GM18499 (cell line): Measurements from ENCODE around the gene ITGB1BP2.
"Not testable (repeated sequence)": the region's sequence is repeated elsewhere in the genome, so short reads cannot be mapped to it uniquely, and the experiment has no call there.

Source experiments
- ATAC-seq: cut with Tn5 transposase; IDR thresholded peaks from one replicate; pipeline ENCODE4 v1.9.1; 2021; ENCODE audit warnings: moderate number of reproducible peaks; ENCODE audit not compliant: insufficient read depth, unreplicated experiment

Gene ITGB1BP2

DNA sequence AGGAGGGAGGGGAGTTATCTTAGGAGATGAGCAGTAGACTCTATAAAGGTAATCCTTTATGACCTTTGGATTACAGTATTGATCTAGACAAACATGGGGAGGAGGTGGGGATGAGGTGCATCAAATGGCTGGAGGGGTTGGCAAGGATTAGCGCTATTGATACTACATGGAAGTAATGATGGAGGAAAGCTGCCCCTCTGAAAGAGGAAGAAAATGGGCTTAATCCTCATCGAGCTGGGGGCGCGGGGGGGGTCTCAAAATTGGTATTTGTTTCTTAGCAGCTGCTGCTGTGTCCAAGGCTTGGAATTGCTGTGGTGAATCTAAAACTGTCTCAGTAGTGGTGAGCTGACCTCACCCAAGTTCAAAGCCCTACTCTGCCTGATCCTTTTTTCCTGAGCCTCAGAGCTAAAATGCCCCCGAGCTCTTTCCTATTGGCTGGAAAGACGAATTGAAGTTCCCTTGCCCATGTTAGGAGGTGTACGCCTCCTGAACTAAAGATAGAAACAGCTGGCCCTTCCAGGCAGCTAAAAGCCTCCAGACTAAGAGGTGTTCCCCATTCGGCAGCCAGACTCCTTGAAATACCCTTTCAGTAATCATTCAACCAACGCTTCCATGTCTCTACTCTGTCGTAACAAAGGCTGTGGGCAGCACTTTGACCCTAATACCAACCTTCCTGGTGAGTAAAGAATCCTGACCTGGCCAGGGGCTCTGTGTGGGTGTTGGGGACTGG, at the start of gene ITGB1BP2:
Gene ITGB1BP2 (plus strand): TSS at position 556 of the 730 bp plus-strand sequence. CDS start 57 bp downstream, at position 613.
- ATAC-seq = no peak

DNA sequence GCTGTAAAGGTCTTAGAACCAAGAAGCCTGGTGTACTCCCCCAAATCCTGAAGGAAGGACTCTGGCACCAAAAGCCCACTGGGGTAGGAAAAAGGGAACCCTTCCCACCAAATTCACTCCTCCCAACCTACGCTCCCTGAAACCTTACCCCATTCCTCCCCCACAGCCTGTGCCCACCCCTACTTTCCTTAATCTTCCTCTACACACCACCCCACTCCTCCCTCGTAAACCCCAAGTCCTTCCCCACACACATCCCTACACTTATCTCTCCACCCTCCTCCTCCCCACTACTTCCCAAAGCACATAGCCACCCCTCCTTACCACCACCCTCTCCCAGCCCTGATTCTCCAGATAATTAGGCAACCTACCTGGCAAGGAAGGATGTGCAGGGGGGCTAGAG, 49.3 kb upstream of the ITGB1BP2 start:
- no peak for ATAC-seq

DNA sequence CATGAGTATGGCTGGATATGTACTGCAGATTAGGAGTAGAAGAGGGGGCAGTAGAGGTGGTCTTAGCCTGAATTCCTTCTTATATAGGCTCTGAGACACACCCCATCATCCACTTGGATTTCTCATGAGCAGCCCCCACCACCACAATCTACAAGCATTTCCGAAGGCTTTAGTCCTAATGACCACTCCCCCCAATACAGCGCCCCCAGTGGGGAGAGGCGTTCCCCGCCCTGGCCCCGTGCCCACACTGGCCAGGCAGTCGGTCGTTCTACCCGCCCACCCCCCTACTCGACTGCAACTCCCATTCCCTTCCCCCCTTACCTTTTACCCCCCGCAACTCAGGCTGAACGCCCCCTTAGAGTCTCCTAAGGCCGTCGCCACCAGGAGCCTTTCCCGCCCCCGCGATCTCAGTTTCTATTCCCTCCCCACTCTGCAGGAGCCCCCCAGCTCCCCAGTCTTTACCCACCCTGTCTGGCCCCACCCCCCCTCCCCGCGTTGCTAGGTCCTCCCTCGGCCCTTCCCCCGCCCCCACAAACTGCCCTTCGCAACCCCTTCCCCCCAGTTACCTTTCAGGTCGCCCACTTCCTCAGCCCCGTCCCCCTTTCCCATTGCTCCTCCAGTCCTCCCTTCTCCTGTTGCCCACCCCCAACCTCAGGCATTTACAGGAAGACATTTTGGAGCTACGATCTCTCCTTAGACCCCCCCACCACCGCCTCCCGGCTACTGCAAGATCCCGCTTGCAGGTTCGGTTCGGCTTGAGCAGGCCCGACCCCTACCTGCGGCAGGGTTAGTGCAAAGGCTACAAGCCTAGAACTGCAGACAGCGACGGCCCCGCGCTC, 48.1 kb upstream of the ITGB1BP2 start:
- no peak for ATAC-seq

DNA sequence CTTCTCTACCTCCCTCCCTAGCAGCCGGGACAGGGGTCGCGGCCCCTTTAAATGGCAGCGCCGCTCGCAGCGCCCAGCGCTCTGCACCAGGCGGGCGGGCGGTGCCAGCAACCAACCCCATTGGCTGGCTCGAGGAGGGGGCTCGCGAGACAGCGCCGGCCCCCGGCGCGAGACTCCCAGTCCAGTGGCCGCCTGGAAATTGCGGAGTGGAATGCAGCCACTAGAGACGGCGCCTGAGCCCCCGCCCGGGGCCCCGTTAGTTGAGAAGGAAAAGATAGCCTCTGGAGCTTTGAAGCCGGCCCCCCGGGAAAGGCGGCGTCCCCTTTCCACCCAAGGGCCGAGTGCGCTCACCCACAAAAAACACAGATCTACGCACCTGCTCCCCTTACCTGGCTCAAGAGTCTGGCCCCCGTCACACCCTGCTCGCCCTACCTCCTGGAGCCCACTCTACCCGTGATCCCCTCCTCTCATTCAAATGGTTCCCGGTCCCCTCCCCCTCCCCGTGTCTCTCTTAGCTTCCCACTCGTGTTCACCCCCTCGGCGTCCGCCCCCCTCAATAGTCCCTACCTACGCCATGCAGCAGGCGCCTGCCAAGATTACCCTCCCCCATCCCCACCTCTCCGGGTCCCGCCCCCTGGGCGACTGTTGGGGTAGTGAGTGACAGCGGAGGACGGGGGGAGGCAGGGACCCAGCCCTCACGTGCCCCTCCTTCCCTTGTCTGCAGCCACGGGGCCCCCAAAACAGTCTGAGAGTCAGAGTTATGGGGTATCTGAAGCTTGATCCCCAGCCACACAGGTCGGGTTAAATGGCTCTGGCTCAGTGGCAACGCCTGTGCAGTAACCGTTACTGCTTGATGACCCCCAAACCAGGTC, 47.2 kb upstream of the ITGB1BP2 start, which contains the start of gene ZMYM3:
Gene ZMYM3 (minus strand): TSS at position 49 of the 872 bp plus-strand sequence. CDS start 885 bp downstream, outside the sequence.
- ATAC-seq = no peak

DNA sequence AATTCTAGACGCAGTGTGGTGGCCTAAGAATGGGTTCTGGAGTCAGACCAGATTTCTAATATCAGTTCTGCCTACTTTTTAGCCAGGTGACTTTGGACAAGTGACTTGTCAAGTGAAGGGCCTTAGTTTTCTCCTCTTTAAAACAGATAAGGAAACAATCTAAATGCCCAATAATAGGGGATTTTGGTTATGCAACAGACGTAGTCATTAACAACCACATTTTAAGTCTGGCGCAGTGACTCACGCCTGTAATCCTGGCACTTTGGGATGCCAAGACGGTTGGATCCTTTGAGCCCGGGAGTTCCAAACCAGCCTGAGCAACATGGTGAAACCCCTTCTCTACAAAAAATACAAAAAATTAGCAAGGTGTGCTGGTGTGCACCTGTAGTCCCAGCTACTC, 45.5 kb upstream of the ITGB1BP2 start:
- no peak for ATAC-seq

DNA sequence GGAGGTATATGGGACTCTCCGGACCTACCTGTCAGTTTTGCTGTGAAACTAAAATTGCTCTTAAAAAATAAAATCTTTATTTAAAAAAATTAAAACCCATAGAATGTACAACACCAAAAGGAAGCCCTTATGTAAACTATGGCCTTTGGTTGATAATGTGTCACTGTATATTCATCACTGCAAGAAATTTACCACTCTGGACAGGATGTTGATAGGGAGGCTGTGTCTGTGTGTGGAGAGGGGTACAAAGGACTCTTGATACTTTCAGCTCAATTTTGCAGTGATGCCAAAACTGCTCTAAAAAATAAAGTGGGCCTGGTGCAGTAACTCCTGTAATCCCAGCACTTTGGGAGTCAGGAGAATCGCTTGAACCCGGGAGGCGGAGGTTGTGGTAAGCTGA, 44.7 kb upstream of the ITGB1BP2 start:
- no peak for ATAC-seq

DNA sequence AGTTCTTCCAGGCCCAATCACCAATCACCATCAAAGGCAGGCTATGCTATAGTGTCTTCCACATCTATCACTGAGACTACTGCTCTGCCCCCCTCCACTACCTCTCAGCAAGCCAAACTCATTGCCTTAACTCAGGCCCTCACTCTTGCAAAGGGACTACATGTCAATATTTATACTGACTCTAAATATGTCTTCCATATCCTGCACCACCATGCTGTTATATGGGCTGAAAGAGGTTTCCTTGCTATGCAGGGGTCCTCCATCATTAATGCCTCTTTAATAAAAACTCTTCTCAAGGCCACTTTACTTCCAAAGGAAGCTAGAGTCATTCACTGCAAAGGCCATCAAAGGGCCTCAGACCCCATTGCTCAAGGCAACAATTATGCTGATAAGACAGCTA, 32.9 kb upstream of the ITGB1BP2 start:
- ATAC-seq = not testable (repeated sequence)

DNA sequence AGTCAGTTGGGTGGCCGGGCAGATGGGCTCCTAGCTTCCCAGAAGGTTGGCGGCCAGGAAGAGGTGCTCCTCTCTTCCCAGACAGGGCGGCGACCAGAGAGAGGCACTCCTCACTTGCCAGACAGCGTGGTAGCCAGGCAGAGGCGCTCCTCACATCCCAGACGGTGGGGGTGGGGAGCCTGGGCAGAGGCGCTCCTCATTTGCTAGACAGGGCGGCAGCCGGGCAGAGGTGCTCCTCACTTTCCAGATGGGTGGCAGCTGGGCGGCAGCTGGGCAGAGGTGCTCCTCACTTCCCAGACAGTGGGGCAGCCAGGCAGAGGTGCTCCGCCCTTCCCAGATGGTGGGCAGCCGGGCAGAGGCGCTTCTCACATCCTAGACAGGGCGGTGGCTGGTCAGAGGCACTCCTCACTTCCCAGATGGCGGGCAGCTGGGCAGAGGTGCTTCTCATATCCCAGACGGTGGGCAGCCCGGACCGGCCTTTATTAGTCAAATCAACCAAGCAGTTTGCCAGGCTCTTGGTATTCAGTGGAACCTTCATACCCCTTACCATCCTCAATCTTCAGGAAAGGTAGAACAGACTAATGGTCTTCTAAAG, 31.7 kb upstream of the ITGB1BP2 start:
- no peak for ATAC-seq

DNA sequence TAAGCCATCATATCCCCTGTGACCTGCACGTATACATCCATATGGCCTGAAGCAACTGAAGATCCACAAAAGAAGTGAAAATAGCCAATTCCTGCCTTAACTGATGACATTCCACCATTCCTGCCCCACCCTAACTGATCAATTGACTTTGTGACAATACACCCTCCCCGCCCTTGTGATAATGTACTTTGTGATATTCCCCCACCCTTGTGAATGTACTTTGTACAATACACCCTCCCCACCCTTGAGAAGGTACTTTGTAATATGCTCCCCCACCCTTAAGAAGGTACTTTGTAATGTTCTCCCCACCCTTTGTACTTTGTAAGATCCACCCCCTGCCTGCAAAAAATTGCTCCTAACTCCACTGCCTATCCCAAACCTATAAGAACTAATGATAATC, 29.2 kb upstream of the ITGB1BP2 start:
- not testable (repeated sequence) for ATAC-seq

DNA sequence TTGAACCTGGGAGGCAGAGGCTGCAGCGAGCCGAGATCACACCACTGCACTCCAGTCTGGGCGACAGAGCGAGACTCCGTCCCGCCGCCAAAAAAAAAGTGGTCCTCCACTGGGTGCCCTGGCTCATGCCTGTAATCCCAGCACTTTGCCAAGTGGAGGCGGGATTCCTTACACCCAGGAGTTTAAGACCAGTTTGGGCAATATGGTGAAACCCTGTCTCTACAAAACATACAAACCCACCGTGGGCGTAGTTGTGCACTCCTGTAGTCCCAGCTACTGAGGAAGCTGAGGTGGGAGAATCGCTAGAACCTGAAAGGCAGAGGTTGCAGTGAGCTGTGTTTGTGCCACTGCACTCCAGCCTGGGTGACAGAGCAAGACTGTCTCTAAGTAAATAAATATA, 20.2 kb upstream of the ITGB1BP2 start:
- not testable (repeated sequence) for ATAC-seq

DNA sequence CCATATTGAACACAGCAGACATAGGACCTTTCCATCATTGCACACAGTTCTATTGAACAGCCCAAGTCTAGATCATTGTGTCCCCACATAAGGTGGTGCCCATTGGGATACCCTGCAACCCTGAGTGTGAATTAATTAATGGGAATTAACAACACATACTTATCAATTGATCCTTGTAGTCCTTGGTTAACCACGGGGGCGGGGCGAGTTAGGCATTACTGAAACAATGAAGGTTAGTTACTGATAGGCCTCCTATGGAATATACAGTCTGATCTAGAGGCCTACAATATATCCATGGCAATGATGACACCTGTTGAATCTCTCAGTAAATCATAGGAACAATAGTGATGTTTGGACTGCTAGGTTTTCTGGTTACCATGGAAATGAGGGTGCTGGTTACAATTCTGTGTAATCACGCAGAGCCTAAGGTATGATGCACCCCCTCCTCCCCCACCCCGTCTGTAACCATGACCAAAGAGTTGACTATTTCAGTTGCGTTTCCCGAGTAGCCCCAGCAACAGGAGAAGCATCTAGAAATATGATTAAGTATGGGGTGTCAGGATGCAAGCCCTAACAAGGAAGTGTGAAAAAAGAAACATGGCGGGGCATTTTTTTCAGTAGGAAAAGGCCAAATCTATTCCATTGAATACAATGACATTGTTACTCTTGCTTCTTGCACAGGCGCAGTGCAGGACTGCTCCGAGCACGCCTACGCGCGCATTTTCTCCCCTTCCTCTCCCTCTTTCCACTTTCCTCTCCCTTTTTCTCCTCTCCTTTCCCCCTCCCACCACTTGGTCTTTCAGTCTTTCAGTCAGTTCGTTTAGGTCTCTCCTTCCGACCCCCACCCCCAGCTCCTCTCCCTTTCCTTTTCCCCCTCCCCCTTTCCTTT, 18.8 kb upstream of the ITGB1BP2 start:
- peak; percentile 7 for ATAC-seq

DNA sequence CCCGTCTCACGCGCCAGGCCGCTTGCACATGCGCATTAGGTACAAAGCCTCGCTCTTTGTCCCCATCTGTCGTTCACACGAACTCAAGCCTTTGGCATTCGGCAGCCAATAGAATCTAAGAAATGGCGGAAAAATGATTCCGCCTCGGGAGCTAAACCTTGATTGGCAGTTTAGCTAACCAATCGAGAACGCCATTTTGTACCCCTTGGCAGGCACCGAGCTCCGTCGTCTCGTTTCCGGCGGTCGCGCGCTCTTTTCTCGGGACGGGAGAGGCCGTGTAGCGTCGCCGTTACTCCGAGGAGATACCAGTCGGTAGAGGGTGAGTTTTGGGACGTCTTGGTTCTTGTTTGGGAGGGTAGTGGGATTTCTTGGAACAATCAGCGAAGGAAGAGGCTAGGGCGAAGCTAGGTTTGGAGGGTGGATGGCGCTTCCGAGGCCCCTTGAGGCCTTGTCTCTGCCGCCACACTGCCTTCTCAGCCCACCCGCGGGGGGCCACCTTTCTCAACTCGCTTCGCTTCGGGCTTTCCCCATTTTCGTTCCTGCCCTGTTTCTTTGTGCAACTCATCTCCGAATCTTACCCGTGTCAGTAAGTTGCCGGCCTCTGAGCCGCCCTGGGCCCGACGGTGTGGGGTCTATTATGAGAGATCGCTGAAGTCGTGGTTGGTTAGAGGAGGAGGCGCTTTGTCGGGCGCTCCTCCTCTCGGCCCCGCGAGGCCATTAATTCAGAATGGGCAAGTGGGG, 18.0 kb upstream of the ITGB1BP2 start, which contains the start of gene NONO:
Gene NONO (plus strand): TSS at position 233 of the 741 bp plus-strand sequence. CDS start 7,003 bp downstream, outside the sequence.
- ATAC-seq = peak; percentile 71

DNA sequence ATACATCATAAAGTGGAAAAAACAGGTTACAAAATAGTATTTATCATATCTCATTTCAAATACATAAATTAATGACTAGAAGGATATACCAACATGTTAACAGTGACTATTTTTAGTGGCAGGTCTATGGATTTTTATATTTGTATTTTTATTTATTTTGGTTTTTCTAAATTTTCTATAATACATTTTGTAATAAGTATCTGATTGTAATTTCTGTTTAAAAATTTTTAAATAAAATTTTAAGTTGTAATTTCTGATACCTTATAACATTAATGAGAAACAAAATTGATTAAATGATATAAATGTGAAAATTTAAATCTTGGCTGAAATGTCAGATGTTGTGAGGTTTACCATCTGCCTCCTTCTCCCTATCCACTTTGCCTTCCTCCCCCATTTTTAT, 15.6 kb upstream of the ITGB1BP2 start:
- no peak for ATAC-seq

DNA sequence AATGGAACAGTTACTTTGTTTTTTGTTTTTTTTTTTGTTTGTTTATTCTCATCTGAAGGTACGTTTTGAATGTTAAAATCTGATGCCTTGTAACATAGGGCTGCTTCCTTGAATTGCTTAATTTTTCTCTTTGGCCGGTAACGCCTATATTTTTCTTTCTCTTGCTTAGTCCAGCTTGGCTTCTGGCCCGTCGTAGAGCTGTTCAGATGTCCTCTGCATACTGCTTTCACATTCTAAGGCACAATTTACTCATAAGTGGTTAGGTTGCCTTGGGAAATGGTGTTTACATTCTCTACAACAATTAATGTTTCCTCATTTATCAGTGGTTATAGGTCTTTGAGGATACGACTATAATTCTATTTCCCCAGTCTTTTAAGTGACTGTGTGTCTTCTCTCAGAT, 10.2 kb upstream of the ITGB1BP2 start:
- ATAC-seq = no peak

DNA sequence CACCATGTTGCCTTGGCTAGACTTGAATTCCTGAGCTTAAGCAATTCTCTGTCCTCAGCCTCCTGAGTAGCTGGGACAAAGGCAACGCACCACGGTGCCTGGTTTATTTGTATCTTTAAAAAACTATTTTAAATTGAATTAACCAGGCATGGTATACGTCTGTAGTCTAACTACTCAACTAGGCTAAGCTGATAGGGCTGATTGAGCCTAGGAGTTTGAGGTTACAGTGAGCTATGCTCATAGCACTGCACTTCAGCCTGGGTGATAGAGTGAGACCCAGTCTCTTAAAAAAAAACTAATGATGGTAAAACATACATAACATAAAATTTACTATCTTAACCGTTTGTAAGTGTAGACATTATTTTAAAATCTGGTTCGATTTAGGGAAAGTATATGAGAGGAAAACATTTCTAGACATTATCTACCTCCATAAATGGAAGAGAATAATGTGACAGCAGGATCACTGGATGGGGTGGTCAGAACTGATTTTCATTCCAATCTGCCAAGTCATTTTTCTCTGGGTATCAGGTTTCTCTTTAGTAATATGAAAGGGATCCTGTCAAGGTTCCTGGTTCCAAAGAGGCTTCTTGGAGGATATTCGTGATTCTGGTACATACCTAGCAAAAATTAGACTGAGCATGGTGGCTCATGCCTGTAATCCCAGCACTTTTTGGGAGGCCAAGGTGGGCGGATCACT, 8.7 kb upstream of the ITGB1BP2 start:
- no peak for ATAC-seq

DNA sequence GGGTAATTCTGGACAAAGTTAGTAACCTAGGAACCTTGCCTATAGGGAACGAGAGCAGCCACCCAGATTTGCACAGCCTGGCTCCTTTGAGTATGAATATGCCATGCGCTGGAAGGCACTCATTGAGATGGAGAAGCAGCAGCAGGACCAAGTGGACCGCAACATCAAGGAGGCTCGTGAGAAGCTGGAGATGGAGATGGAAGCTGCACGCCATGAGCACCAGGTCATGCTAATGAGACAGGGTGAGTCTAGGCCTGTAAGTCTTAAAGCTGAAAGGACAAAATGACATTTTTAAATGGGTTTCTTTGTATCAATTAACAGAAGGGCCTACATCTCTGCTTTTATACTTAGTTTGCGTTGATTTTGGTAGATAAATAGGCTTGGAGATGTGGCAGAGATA, 4.7 kb upstream of the ITGB1BP2 start:
- ATAC-seq = no peak

DNA sequence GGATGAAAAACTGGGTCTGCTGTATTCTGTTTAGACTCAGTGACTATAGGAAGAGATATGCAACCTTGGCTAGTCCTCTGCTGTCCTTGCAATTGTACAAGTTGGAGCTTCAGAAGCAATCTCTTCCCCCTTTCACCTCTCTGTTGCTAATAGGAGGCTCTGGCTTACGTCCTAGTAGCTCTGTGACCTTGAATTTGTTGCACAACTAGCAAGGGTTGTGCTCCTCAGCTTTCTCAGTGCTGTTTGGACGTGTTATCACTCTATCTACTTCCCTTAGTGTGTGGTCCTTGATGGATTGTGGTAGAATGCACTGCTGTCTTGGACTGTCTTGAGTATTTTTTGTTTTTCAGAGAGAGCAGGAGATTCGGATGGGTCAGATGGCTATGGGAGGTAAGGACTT, 3.4 kb upstream of the ITGB1BP2 start:
- no peak for ATAC-seq

DNA sequence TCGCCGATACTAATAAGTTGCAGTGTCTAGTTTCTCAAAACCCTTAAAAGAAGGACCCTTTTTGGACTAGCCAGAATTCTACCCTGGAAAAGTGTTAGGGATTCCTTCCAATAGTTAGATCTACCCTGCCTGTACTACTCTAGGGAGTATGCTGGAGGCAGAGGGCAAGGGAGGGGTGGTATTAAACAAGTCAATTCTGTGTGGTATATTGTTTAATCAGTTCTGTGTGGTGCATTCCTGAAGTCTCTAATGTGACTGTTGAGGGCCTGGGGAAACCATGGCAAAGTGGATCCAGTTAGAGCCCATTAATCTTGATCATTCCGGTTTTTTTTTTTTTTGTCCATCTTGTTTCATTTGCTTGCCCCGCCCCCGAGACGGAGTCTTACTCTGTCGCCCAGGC, 1.5 kb upstream of the ITGB1BP2 start:
- ATAC-seq = not testable (repeated sequence)
